Measurements from ENCODE around the gene STOML1.

DNA sequence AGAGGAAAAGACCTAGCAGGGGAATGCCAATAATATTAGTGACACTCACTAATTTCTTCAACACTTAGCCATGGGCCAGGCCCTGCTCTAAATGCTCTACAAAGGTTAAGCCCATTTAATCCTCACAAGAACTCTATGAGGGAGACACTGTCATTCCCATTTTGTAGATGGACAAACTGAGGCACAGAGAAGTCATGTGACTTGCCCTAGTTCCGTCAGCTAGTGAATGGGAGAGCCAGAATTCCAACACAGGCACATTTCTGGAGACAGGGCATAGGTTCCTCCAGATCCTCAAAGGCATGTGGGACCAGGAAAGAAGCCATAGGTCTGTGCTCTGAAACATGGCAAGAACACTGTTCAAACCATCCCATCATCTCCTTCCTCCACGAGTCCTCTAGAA lies 34.3 kb downstream of the STOML1 start:
- TF ChIP-seq, protein P1, sequence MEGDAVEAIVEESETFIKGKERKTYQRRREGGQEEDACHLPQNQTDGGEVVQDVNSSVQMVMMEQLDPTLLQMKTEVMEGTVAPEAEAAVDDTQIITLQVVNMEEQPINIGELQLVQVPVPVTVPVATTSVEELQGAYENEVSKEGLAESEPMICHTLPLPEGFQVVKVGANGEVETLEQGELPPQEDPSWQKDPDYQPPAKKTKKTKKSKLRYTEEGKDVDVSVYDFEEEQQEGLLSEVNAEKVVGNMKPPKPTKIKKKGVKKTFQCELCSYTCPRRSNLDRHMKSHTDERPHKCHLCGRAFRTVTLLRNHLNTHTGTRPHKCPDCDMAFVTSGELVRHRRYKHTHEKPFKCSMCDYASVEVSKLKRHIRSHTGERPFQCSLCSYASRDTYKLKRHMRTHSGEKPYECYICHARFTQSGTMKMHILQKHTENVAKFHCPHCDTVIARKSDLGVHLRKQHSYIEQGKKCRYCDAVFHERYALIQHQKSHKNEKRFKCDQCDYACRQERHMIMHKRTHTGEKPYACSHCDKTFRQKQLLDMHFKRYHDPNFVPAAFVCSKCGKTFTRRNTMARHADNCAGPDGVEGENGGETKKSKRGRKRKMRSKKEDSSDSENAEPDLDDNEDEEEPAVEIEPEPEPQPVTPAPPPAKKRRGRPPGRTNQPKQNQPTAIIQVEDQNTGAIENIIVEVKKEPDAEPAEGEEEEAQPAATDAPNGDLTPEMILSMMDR (IDR thresholded peaks at IDR 0.05 in 8 of 11, conservative IDR thresholded peaks at IDR 0.05 in 3 of 11), result no peak
- TF ChIP-seq POLR2A (IDR thresholded peaks at IDR 0.05), result no peak

Measured in spleen (tissue), 7 donors.